Mononuclear cell (primary cell): ENCODE measurements around the gene FAM83E. TPM values are rescaled to one million over a fixed set of nuclear protein-coding genes. Genes with fewer than 3 reads are reported as not detected.

Experiments
- H3K27me3 ChIP-seq: 2 replicates; pipeline ENCODE4 v1.6.0; 2011; ENCODE audit warnings: low read length, control low read depth; ENCODE audit not compliant: insufficient read depth
- H3K4me1 ChIP-seq: 2 replicates; pipeline ENCODE4 v1.5.1; 2011; ENCODE audit warnings: mild to moderate bottlenecking, low read length, control low read depth; ENCODE audit not compliant: insufficient read depth
- H3K4me3 ChIP-seq: 2 replicates; pipeline ENCODE4 v1.5.1; 2011; ENCODE audit warnings: mild to moderate bottlenecking, low read length, moderate library complexity
- H3K9me3 ChIP-seq: 2 replicates; pipeline ENCODE4 v1.5.1; 2011; ENCODE audit warnings: low read depth, mild to moderate bottlenecking, control low read depth, low read length
- total RNA-seq: library from RNA; depleted of rRNA; stranded (reverse); fragments of >200 nt; gene quantifications from one replicate; pipeline ENCODE4 v1.2.3, GENCODE V29; 2012

Gene FAM83E
- total RNA-seq, 1 donor, result 0.73 TPM

DNA sequence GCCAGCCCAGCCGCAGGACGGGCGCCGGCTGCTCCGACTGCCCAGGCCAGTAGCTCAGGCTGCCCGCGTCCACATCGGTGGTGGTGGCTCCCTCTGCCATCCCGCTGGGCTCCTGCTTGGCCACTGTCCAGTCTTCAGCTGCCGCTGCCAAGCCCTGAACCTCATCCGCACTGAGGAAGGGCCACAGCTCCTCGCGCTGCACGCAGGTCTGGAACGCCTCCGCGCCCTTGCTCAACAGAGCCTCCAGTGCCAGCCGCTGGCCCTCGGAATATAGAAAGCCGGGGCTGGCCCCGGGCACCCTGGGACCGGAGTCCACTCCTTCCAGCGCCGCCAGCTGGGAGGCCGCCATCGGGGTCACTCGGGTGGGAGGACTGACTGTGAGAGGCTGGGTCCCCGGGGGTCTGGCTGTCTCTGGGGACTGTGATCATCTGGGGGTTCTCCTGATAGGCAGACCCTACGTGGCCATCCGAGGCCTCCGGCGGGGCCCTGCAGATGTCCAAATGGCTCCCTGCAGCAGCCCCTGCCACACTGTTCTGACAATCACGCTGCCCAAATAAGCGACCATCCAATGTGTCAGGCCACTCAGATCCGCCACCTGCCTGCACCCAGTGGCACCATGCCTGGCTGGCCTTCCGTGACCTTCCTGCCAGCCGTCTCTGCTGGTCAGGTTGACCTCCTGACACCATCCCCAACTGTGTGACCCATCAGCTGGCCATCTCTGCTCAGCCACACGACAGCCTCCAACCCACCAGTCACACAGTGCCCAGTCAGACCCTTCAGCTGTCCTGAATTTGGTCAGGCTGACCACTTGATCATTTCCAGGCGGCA is 1.6 kb downstream of the FAM83E start:
- Histone ChIP-seq H3K4me1 (peaks cover 25% of the 10 kb centered on the region), H3K27me3 (no peaks in the 10 kb centered on the region), H3K9me3 (no peaks in the 10 kb centered on the region), H3K4me3 (no peak overlapping the region)

DNA sequence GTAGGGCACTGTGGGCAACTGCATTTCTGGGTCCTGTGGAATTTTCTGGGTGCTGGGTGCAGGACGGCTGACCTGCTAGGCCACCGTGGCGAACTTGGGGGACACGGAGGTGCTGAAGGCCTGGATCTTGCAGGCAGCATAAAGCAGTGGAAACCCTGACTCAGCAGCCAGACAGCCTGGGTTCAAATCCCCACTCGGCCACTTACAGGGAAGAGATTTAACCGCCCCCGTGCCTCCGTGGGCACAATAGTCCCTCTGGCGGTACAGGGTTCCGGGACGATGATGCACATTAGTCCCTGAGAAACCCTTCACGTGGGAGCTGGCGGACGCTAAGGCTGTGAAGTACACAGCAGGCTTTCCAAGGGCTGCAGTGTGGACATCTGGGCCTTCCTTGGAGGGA is 3.0 kb downstream of the FAM83E start:
- no peaks in the 10 kb centered on the region for H3K27me3 ChIP-seq
- H3K4me1 ChIP-seq, result peaks cover 11% of the 10 kb centered on the region
- H3K9me3 ChIP-seq, result no peaks in the 10 kb centered on the region
- no peak overlapping the region for H3K4me3 ChIP-seq

DNA sequence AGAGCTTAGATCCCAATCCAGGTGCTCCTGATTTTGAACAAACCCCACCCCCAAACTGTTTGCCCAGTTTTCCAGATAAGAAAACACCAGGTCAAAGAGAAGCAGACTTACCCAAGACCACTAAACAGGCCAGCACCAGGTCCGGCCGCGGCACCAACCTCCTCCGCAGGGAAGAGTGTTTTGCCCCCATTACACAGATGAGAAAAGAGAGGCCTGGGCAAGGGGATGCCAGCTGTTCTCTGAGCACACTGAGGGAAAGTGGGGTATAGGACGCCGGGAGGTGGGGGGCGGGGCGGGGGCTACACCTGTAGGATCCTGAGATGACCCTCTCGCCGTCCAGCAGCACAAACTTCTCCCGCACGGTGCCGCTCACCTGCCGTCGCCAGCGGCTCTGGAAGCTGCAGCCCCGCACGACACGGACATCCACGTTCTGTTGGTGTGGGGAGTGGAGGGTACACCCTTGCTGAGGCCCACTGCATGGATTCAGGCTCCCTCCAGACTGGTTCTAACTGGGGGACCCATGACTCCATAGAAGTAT is 5.2 kb downstream of the FAM83E start:
- Histone ChIP-seq H3K4me1 (peaks cover 6% of the 10 kb centered on the region), H3K9me3 (no peaks in the 10 kb centered on the region), H3K27me3 (no peaks in the 10 kb centered on the region), H3K4me3 (no peak overlapping the region)

DNA sequence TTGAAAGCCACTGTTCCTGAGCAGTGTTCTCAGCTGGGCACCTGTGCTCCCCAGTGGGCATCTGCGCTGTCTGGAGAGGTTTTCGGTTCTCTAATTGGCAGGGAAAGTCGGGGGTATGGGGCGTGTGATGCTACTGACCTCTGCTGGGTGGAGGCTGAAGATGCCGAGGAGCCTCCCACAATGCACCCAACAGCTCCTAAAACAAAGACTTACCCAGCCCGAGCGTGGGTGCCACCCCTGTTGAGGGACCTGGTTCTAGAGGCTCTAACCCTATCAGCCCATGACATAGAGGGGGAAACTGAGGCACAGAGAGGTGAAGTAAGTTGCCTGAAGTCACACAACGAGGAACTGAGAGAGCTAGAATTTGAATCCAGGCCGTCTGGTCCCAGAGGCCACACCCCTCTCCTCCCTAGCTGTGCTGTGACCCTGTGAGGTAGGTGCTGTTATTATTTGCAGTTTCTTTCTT is 6.0 kb downstream of the FAM83E start:
- Histone ChIP-seq H3K27me3 (no peaks in the 10 kb centered on the region), H3K4me3 (no peak overlapping the region), H3K4me1 (peaks cover 6% of the 10 kb centered on the region), H3K9me3 (no peaks in the 10 kb centered on the region)

DNA sequence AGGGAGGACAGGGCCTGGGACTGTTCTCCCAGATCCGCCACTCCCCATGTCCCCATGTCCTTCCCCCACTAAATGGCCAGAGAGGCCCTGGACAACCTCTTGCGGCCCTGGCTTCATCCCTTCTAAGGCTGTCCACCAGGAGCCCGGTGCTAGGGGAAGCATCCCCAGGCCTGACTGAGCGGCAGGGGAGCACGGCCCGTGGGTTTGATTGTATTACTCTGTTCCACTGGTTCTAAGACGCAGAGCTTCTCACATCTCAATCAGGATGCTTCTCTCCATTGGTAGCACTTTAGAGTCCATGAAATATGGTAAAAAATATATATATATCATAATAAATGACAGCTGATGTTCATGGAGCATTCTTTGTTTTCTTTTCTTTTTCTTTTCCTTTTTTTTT is 7.5 kb downstream of the FAM83E start:
- Histone ChIP-seq H3K9me3 (no peaks in the 10 kb centered on the region), H3K4me1 (peaks cover 6% of the 10 kb centered on the region), H3K27me3 (no peaks in the 10 kb centered on the region), H3K4me3 (no peak overlapping the region)

DNA sequence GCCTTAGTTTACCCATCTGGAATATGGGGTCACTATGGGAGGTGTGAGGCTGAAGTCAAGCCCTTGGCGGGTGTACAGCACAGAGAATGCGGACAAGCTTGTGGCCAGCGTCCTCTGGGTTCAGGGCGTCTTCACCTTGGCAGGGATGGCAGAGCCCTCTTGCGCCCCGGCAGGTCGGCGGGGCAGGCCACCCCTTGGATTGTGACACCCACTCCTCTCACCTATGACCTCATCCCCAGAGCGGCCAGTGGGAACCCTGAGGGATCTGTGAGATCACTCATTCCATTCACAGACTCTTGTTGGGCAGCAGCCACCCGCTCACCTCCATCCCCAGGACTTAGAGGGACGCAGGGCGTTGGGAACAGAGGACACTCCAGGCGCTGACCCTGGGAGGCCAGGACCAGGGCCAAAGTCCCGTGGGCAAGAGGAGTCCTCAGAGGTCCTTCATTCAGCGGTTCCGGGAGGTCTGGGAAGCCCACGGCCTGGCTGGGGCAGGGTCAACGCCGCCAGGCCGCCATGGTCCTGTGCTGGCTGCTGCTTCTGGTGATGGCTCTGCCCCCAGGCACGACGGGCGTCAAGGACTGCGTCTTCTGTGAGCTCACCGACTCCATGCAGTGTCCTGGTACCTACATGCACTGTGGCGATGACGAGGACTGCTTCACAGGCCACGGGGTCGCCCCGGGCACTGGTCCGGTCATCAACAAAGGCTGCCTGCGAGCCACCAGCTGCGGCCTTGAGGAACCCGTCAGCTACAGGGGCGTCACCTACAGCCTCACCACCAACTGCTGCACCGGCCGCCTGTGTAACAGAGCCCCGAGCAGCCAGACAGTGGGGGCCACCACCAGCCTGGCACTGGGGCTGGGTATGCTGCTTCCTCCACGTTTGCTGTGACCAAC is 8.2 kb downstream of the FAM83E start, which contains the start of gene SPACA4:
TSS of gene SPACA4 (plus strand) at position 280 of the 896 bp plus-strand sequence. CDS start at position 517, 237 bp downstream.
- H3K4me3 ChIP-seq, result no peak within 1 kb of the TSS
- H3K9me3 ChIP-seq, result no peaks in the 10 kb centered on the region
- peaks cover 6% of the 10 kb centered on the region for H3K4me1 ChIP-seq
- no peaks in the 10 kb centered on the region for H3K27me3 ChIP-seq

DNA sequence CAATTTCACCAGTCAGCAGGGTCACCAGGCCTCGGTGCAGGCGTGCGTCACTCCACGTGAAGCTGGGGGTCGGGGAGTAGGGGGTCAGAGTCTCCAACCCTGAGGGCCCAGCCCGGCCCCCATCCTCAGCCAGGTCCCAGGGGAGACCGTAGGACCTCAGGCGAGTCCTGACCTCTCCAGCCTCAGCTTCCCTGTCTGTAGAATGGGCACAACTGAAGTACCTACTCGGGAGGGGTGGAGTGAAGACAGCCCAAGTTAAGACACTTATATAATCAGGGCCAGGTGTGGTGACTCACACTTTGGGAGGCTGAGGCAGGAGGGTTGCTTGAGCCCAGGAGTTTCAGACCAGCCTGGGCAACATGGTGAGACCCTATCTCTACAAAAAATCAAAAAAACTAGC is 11.0 kb downstream of the FAM83E start:
- Histone ChIP-seq H3K4me1 (peaks cover 1% of the 10 kb centered on the region), H3K27me3 (no peaks in the 10 kb centered on the region), H3K9me3 (no peaks in the 10 kb centered on the region), H3K4me3 (no peak overlapping the region)

DNA sequence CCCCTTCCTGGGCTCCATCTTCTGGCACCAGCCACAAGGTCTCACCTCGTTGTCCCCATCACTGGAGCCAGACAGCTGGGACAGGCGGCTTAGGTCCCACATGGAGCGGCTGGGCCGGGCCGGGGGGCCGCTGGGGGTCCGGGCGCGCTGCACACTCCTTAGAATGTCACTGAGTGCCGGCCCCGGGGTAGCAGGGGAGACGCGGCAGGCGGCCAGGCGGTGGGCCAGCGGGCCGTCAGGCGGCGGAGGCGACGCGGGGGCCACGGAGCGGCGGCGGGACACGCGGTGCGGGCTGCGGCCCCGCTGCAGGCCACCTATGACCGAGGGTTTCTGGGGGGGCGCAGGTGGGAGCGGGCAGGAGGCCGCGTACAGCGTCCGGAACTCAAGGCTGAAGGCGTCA is 11.4 kb downstream of the FAM83E start:
- Histone ChIP-seq H3K4me3 (no peak overlapping the region), H3K4me1 (no peaks in the 10 kb centered on the region), H3K27me3 (no peaks in the 10 kb centered on the region)

DNA sequence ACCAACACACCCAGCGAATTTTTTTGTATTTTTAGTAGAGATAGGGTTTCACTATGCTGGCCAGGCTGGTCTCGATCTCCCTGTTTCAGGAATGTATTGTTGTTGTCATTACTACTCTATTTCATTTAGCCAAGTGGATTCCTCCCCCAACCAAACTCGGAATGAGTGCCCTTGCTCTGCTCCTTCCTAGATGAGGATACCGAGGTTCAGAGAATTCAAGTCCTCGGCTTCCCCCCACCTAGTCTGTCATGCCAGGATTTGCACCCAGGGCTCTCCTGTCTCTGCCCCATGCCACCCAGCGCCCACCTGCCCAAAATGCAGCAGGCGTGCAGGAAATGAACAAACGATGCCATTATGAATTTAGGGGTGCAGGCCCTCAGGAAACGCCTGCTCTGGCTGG is 11.9 kb downstream of the FAM83E start:
- Histone ChIP-seq H3K27me3 (no peaks in the 10 kb centered on the region), H3K4me1 (no peaks in the 10 kb centered on the region), H3K9me3 (no peaks in the 10 kb centered on the region), H3K4me3 (no peak overlapping the region)

More for the DNA sequence above, 11.4 kb downstream of the FAM83E start:
- H3K9me3 ChIP-seq, result no peaks in the 10 kb centered on the region

DNA sequence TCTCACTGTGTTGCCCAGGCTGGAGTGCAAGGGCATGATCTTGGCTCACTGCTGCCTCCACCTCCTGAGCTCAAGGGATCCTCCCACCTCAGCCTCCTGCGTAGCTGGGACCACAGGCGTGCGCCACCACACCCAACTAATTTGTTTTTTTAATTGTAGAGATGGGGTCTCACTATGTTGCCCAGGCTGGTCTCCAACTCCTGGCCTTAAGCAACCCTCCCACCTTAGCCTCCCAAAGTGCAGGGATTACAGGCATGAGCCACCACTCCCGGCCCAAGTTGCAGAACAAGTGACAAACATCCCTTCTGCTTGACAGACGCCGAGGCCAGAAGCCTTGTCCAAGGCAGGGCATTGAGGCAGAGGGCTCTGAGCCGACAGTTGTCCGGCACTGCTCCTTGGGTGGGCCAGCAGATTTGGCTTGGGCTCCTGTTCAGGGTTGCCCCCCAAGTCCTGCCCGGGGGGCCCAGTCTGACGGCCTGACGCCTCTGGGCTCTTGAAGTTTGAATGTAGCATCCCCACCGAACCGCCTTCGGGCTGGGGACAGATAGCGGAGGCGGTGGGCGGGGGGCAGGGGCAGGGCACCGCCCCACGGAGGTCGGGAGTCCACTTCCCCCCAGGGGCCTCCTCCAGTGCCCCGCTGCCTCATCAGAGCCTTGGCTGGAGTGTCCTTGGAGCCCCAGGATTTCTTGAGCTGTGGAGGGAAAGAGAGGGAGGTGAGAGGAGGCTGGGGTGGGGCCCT is 14.0 kb downstream of the FAM83E start:
- H3K4me1 ChIP-seq, result no peaks in the 10 kb centered on the region
- H3K27me3 ChIP-seq, result no peaks in the 10 kb centered on the region
- H3K9me3 ChIP-seq, result no peaks in the 10 kb centered on the region
- H3K4me3 ChIP-seq, result no peak overlapping the region

DNA sequence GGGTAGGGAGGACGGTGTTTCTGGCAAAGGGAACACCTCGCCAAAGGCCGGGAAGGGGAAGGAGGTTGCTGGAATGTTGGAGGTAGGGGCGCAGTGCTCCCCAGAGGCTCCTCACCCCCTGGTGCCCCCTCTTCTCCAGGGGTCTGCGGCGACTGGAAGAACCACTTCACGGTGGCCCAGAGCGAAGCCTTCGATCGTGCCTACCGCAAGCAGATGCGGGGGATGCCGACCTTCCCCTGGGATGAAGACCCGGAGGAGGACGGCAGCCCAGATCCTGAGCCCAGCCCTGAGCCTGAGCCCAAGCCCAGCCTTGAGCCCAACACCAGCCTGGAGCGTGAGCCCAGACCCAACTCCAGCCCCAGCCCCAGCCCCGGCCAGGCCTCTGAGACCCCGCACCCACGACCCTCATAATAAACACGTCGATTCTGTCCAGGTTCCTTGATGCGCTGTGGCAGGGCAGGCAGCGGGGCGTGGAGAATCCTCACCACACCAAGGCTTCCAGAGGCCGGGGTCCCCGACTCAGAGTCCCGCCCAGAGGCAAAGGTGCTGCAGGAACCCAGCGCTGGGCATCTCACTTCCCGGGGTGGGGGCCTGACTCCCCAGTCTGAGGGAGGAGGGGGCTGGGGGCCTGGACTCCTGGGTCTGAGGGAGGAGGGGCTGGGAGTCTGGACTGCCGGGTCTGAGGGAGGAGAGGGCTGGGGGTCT is 15.7 kb downstream of the FAM83E start:
- no peaks in the 10 kb centered on the region for H3K27me3 ChIP-seq
- no peaks in the 10 kb centered on the region for H3K9me3 ChIP-seq
- no peak overlapping the region for H3K4me3 ChIP-seq
- no peaks in the 10 kb centered on the region for H3K4me1 ChIP-seq

DNA sequence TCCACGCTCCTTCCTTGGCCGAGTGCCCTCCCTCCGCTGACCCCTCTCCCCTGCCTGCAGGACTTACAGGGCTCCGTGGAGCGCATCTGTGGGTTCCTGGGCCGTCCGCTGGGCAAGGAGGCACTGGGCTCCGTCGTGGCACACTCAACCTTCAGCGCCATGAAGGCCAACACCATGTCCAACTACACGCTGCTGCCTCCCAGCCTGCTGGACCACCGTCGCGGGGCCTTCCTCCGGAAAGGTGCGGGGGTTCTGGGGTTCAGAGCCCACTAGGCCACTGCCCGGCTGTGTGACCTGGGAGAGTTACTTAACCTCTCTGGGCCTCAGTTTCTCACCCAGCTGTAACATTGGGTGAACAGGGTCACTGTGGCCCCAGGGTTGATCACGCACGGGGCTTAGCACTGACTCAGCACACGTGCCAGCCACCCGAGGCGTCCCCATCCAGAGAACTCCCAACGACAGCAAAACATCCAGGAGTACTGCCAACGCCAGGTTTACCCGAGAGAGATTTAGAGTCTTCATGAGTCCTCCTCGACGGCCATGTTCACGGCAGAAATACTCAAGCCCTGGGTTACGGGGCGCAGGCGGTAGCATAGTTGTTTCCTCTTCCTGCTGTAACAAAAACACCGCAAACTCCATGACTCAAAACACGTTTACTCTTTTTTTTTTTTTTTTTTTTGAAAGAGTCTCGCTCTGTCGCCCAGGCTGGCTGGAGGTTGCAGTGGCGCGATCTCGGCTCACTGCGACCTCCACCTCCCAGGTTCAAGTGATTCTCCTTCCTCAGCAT is 18.0 kb downstream of the FAM83E start:
- H3K4me3 ChIP-seq, result no peak overlapping the region
- no peaks in the 10 kb centered on the region for H3K4me1 ChIP-seq
- no peaks in the 10 kb centered on the region for H3K27me3 ChIP-seq
- no peaks in the 10 kb centered on the region for H3K9me3 ChIP-seq

DNA sequence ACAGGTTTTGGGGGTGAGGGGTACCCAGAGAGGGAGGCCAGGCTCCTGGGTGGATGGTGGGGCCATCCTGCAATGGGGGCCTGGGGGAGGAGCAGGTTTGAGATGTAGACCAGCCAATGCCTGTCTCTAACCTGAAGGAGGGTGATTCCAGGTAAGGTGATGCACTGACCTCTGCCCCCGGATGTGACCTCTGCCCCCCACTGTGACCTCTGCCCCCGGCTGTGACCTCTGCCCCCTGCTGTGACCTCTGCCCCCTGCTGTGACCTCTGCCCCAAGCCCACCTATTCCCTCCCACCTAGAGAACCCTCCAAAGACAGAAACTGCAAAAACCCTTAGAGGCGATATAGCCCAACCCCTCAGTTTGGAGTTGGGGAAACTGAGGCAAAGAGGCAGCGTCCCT is 18.6 kb downstream of the FAM83E start:
- no peaks in the 10 kb centered on the region for H3K27me3 ChIP-seq
- H3K4me3 ChIP-seq, result no peak overlapping the region
- H3K9me3 ChIP-seq, result no peaks in the 10 kb centered on the region
- H3K4me1 ChIP-seq, result no peaks in the 10 kb centered on the region
